ENCODE measurements around the gene PCBP2.
A peak's percentile ranks its signal among the peaks of the same experiment; 100 is the strongest.

The PCBP2 gene

DNA sequence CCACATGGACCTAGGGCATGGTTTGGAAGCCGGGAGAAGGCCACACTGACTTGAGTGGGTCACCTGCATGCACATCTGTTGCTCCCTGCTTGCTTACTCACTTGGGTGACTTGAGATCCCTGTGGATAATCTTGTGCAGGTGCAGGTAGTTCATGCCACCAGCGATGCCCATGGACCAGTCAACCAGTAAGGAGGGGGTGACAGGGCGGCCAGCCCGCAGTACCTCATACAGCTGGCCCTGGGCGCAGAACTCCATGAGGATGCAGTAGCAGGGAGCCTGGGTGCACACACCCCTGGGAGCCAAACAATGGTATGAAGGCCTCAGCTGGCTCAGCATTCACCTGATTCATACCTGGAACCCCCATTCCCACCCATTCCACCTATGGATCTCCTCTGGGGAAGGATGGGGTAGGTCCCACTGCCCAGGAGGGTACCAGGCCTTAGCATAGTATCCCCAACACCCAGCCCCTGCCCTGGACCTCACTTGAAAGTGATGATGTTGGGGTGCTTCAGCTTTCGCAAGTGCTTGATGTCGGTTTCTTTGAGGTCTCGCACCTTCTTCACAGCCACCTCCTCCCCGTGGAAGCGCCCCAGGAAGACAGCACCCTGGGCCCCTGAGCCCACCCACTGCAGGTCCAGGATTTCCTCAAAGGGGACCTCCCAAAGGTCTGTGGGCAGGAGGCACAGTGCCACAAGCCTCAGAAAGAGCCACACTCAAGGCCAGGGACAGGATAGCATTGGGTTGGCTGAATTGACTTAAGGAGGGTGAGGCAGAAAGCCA lies 34.2 kb downstream of the PCBP2 start:
- in situ Hi-C loops (cut with MboI; ENCODE audit: low pct_unique_long_range_greater_than_20kb, low sequenced_read_pairs), result no loop called here
- DNase-seq, result no peak

- in situ Hi-C loops (cut with MboI; ENCODE audit: low pct_unique_long_range_greater_than_20kb, low sequenced_read_pairs), result no loop called here
- DNase-seq, result no peak
These were observed 35.0 kb downstream of the PCBP2 start for GRCh38 chr12:53486736-53487487.

- no peak for DNase-seq
- in situ Hi-C loops (cut with MboI; ENCODE audit: low pct_unique_long_range_greater_than_20kb, low sequenced_read_pairs), result no loop called here
These were observed 37.5 kb downstream of the PCBP2 start for GRCh38 chr12:53489242-53489864.

DNA sequence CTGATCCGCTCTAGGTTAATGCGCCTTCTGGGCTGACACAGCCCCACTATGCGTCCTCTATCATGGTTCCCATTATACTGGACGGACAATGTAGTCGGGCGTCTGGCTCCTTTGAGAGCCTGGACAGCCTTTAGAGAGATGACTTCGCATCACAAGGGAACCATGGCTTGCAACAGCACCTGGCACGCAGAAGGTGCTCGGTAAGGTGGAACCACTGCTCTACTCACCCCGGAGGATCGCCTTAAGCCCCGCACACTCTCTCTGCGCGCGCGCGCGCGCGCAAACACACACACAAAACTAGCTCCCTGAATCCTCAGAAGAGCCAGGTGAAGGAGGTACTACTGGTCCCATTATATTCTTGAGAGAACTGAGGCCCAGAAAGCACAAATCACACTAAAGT lies 40.3 kb downstream of the PCBP2 start:
- in situ Hi-C loops (cut with MboI; ENCODE audit: low pct_unique_long_range_greater_than_20kb, low sequenced_read_pairs), result no loop called here
- no peak for DNase-seq

DNA sequence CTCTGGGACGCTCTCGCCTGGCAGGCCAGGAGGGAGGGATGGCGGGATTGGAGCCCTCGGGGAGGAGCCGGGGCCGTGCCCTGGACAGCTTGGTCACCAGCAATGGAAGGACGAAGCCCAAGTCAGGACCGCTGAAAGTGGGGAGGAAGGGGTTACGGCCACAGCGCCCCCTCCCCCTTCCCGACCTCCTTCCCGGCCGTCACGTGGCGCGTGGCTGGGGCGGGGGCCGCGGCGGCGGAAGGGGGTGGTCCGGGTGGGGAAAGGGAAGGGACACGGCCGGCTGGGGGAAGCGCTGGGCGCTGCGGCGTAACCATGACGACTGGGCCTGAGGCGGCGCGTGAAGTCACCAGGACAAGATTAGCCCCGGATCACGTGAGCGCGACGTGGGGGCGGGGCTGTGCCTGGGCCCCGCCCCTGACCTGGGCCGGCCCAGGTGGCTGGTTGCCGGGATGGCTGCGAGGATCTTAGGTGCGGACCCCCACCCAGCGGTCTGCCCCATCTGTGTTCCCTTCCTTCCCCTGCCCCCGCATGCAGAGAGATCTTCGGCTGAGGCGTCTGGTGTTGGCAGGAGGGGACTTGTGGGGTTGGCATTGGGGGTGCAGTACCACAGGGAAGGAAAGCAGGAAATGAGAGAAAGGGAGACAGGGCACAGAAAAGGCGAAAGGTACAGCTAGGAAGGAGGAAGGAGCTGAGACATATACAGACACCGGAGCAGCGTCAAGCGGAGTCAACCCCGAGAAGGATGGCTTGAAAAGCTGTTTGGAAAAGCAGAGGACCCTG lies 41.1 kb downstream of the PCBP2 start:
- DNase-seq, result peak; percentile 90
- in situ Hi-C loops (cut with MboI; ENCODE audit: low pct_unique_long_range_greater_than_20kb, low sequenced_read_pairs), result no loop called here

DNA sequence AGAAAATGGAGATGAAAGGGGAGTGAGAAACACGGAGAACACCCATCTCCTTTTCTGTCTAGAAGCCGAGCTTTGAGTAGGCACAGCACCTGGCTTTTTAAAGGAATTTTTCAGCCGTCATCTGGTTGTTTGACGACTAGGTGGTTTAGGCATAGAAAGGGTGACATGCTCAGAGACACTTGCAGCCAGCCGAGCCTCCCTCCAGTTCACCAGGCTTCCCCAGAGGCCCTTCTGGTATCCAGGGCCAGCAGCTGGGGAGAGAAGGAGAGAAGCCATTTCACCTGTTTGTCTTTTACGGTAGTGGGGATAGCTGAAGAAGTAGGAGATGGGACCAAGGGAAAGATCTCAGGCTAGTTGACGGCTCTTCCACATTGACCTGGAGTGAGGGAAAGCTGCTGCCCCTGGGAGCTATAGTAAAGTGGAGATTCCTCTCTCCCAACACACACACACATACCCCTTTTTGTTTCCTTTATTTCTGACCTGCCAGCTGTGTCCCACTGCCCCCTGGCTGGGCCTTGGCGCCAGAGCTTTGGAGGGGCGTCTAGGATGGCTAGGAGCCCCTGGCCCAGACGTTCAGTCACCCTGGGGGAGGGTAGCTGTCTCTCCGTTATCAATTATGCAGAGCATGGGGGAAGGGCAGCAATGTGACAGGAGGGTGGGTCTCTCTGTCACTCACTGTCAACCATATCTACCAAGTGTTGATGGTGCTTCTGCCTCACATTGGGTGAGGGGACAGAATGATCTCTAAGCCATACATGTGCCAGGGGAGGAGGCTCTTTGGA lies 41.9 kb downstream of the PCBP2 start:
- in situ Hi-C loops (cut with MboI; ENCODE audit: low pct_unique_long_range_greater_than_20kb, low sequenced_read_pairs), result no loop called here
- DNase-seq, result no peak

GRCh38 chr12:53495903-53496751 lies 44.2 kb downstream of the PCBP2 start:
- DNase-seq, result peak; percentile 54

GRCh38 chr12:53496752-53497032 lies 44.8 kb downstream of the PCBP2 start:
- in situ Hi-C loops (cut with MboI; ENCODE audit: low pct_unique_long_range_greater_than_20kb, low sequenced_read_pairs), result no loop called here
- no peak for DNase-seq

More at GRCh38 chr12:53495903-53496751, 44.2 kb downstream of the PCBP2 start:
- in situ Hi-C loops (cut with MboI; ENCODE audit: low pct_unique_long_range_greater_than_20kb, low sequenced_read_pairs), result no loop called here

GRCh38 chr12:53497461-53497860 lies 45.6 kb downstream of the PCBP2 start:
- in situ Hi-C loops (cut with MboI; ENCODE audit: low pct_unique_long_range_greater_than_20kb, low sequenced_read_pairs), result no loop called here
- DNase-seq, result no peak

GRCh38 chr12:53498235-53498630 lies 46.3 kb downstream of the PCBP2 start:
- in situ Hi-C loops (cut with MboI; ENCODE audit: low pct_unique_long_range_greater_than_20kb, low sequenced_read_pairs), result no loop called here

GRCh38 chr12:53499266-53500141 lies 47.6 kb downstream of the PCBP2 start, which contains the start of gene MAP3K12:
TSS of gene MAP3K12 (minus strand) at chr12:53499458. CDS start at chr12:53487391, 12,067 bp downstream.
- in situ Hi-C loops (cut with MboI; ENCODE audit: low pct_unique_long_range_greater_than_20kb, low sequenced_read_pairs), result no loop called here
- DNase-seq, result peak; percentile 37

More at GRCh38 chr12:53498235-53498630, 46.3 kb downstream of the PCBP2 start:
- no peak for DNase-seq

DNA sequence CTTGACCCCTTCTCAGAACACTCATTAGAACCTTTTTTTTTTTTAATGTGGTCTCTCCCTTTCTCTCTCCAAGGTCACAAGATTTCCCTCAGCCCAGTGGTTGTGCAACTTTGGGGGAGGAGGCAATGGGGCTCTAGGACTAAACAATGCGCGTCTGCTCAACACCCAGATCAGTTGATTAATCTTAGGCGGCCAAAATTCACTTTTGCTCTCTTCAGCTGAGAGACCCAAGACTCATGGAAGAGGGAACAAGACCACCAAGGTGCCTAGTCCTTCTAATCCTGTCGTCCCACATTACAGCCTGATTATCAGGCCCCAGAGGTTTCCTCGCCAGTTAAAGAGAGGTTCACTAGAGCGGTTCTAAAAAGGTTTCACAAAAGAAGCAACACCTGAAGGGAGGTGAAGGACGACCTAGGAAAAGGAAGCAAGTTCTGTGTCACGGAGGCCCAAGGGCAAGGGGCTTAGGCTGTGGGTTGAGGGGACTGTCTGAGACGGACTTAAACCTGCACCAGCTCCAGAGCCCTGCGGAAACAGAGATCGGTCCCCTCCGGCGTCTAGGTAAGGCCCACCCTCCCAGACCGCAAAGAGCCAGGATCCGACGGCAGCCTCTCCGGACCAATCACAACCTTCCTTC lies 48.4 kb downstream of the PCBP2 start:
- in situ Hi-C loops (cut with MboI; ENCODE audit: low pct_unique_long_range_greater_than_20kb, low sequenced_read_pairs), result no loop called here
- DNase-seq, result no peak

DNA sequence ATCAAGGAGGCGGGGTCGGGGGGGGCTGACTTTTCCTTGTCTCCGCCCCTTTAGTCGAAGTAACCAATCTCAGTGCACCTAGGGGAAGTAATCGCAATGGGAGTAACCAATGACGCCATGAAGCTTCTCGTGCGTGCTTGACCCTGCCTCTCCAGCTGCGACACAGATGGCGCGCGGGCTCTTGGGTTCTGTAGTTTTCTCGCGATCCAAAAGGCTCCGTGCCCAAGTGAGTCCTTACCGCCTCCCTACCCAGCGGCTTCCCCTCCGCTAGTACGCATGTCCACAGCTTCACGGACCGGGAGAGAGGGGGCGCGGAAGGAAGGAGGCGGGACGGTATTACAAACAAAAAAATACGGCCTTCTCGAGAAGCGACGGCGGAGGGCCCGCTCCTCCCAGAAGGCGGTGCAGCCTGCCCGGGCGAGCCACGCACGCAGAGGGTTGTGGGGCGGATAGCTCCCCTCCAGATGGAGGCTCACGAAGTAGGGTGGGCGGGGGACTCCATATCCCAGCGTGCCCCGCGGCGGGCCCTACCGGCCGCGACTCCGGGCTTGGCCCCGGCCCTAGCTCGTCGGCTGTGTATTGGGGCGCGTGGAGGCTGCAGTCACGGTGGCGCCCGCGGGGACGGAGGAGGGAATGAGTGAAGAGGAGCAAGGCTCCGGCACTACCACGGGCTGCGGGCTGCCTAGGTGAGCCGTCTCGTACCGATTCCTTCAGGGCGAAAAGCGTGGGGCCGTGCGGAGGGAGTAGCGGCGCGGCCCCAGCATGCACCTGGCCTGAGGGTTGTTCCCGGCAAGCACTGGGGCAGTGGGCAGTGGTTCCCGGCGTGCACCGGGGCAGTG lies 49.1 kb downstream of the PCBP2 start, which contains the start of gene TARBP2:
Gene TARBP2 (plus strand): TSS at position 508 of the 839 bp plus-strand sequence. CDS start 126 bp downstream, at position 634.
- DNase-seq, result peak; percentile 100
- in situ Hi-C loops (cut with MboI; ENCODE audit: low pct_unique_long_range_greater_than_20kb, low sequenced_read_pairs), result no loop called here

- in situ Hi-C loops (cut with MboI; ENCODE audit: low pct_unique_long_range_greater_than_20kb, low sequenced_read_pairs), result no loop called here
- DNase-seq, result no peak
These were observed 49.8 kb downstream of the PCBP2 start for GRCh38 chr12:53501615-53502181.

GRCh38 chr12:53502331-53502730 lies 50.4 kb downstream of the PCBP2 start:
- no peak for DNase-seq
- in situ Hi-C loops (cut with MboI; ENCODE audit: low pct_unique_long_range_greater_than_20kb, low sequenced_read_pairs), result no loop called here
